Neural cell (in vitro differentiated cells): ENCODE measurements around the gene POLD4. TPM values are rescaled to one million over a fixed set of nuclear protein-coding genes. Genes with fewer than 3 reads are reported as not detected.

Experiments used
- H2AFZ ChIP-seq: fragments of 200-600, 300-800 bp; sonication (generic), shearing (Covaris generic); 2 replicates; pipeline ENCODE4 v1.6.0; 2014; ENCODE audit warnings: low read depth, mild to moderate bottlenecking, antibody characterized with exemption, low read length, moderate library complexity
- H3F3A ChIP-seq: fragments of 200-600 bp; shearing (Covaris generic); 2 replicates; pipeline ENCODE4 v1.6.1; 2016; ENCODE audit warnings: mild to moderate bottlenecking, moderate library complexity, mixed read lengths, antibody characterized with exemption, low read length; ENCODE audit not compliant: insufficient read depth, poor library complexity, severe bottlenecking
- H3K27ac ChIP-seq: fragments of 200-600, 300-800 bp; sonication (generic), shearing (Covaris generic); 2 replicates; pipeline ENCODE4 v1.5.1; 2014; ENCODE audit warnings: mild to moderate bottlenecking, low read length, moderate library complexity
- H3K27me3 ChIP-seq: fragments of 300-800, 200-600 bp; sonication (generic), shearing (Covaris generic); 2 replicates; pipeline ENCODE4 v1.6.0; 2014; ENCODE audit warnings: mild to moderate bottlenecking, low read depth, low read length, moderate library complexity; ENCODE audit not compliant: insufficient read depth
- H3K36me3 ChIP-seq: fragments of 300-800, 200-600 bp; sonication (generic), shearing (Covaris generic); 2 replicates; pipeline ENCODE4 v1.5.1; 2014; ENCODE audit warnings: mild to moderate bottlenecking, antibody characterized with exemption, low read length, moderate library complexity; ENCODE audit not compliant: insufficient read depth
- H3K4me2 ChIP-seq: fragments of 300-800, 200-600 bp; sonication (generic), shearing (Covaris generic); 2 replicates; pipeline ENCODE4 v1.6.0; 2014; ENCODE audit warnings: mild to moderate bottlenecking, low read length
- H3K4me3 ChIP-seq: fragments of 300-800, 200-600 bp; sonication (generic), shearing (Covaris generic); 2 replicates; pipeline ENCODE4 v1.5.1; 2014; ENCODE audit warnings: mild to moderate bottlenecking, low read length, moderate library complexity
- H3K79me2 ChIP-seq: fragments of 200-600 bp; shearing (Covaris generic); replicated peaks from 2 replicates; pipeline ENCODE4 v1.6.0; 2014; ENCODE audit warnings: mild to moderate bottlenecking, low read length, moderate library complexity; ENCODE audit not compliant: insufficient read depth
- H3K9ac ChIP-seq: fragments of 300-800, 200-600 bp; sonication (generic), shearing (Covaris generic); 2 replicates; pipeline ENCODE4 v1.6.1; 2016; ENCODE audit warnings: mild to moderate bottlenecking, low read length, mixed read lengths
- H3K9me2 ChIP-seq: fragments of 200-600 bp; shearing (Covaris generic); 2 replicates; pipeline ENCODE4 v1.6.1; 2016; ENCODE audit warnings: mild to moderate bottlenecking, low read length, mixed read lengths; ENCODE audit not compliant: insufficient read depth
- H3K9me3 ChIP-seq: fragments of 200-600, 300-800 bp; sonication (generic), shearing (Covaris generic); 2 replicates; pipeline ENCODE4 v1.6.1; 2016; ENCODE audit warnings: mild to moderate bottlenecking, mixed run types, low read length, moderate library complexity, mixed read lengths
- H4K20me1 ChIP-seq: fragments of 200-600 bp; shearing (Covaris generic); 2 replicates; pipeline ENCODE4 v1.6.1; 2016; ENCODE audit warnings: mild to moderate bottlenecking, mixed run types; ENCODE audit not compliant: insufficient read depth
- EP300 ChIP-seq: fragments of 450-650 bp; conservative IDR thresholded peaks from 2 replicates; pipeline ENCODE4 v1.6.1; 2014; ENCODE audit warnings: antibody characterized with exemption, mild to moderate bottlenecking, moderate library complexity; ENCODE audit not compliant: poor library complexity, severe bottlenecking
- EZH2 ChIP-seq: fragments of 200-600, 300-800 bp; shearing (Covaris generic), sonication (generic); IDR thresholded peaks from 2 replicates; pipeline ENCODE4 v1.6.1; 2014; ENCODE audit warnings: antibody characterized with exemption, low read length, borderline replicate concordance, mild to moderate bottlenecking; ENCODE audit not compliant: insufficient read depth, poor library complexity, severe bottlenecking
- MXI1 ChIP-seq: fragments of 450-650 bp; conservative IDR thresholded peaks from 2 replicates; pipeline ENCODE4 v1.6.1; 2014; ENCODE audit warnings: antibody characterized with exemption, mild to moderate bottlenecking; ENCODE audit not compliant: poor library complexity, severe bottlenecking
- POLR2AphosphoS5 ChIP-seq: IDR thresholded peaks from 2 replicates; pipeline ENCODE4 v1.6.1; 2012
- RAD21 ChIP-seq: fragments of 450-650 bp; conservative IDR thresholded peaks from 2 replicates; pipeline ENCODE4 v1.6.1; 2014; ENCODE audit warnings: antibody characterized with exemption, mild to moderate bottlenecking, moderate library complexity
- SMC3 ChIP-seq: fragments of 450-650 bp; conservative IDR thresholded peaks from 2 replicates; pipeline ENCODE4 v1.6.1; 2014; ENCODE audit warnings: antibody characterized with exemption, mild to moderate bottlenecking, moderate library complexity; ENCODE audit not compliant: poor library complexity
- TAF1 ChIP-seq: IDR thresholded peaks from 2 replicates; pipeline ENCODE4 v1.6.1; 2012; ENCODE audit warnings: low read depth
- polyA plus RNA-seq: library from polyadenylated mRNA; depleted of rRNA; stranded (reverse); fragments of >200 nt; gene quantifications from 2 replicates; pipeline ENCODE4 v1.2.3, GENCODE V29; 2014
- TF ChIP-seq, protein P1 (sequence below): IDR thresholded peaks from 2 replicates; pipeline ENCODE4 v1.6.1; 2012; ENCODE audit warnings: borderline replicate concordance
- TF ChIP-seq, protein P2 (sequence below): fragments of 450-650 bp; IDR thresholded peaks from 2 replicates; pipeline ENCODE4 v1.5.1; 2014; ENCODE audit warnings: antibody characterized with exemption, mild to moderate bottlenecking, moderate library complexity; ENCODE audit not compliant: poor library complexity, severe bottlenecking

Gene POLD4
- polyA plus RNA-seq, 1 donor from 2014 or later = 6.8 TPM

DNA sequence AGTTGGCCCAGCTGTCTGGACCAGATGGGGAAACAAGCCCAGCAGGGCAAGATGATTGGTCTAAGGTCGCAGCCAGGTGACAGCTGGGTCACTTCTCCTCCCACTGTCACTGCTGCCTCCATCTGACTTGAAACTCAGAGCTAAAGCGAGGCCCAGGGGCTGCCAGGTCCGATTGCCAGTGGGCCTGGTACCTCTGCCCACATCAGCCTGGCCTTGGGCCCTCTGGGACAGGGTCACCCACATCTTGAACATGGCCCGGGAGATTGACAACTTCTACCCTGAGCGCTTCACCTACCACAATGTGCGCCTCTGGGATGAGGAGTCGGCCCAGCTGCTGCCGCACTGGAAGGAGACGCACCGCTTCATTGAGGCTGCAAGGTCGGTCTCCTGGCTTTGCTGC, 44.2 kb downstream of the POLD4 start:
- Histone ChIP-seq H4K20me1 (no peaks in the 10 kb centered on the region), H3K9me2 (no peaks in the 10 kb centered on the region), H3K36me3 (no peaks in the 10 kb centered on the region), H3K79me2 (no peaks in the 10 kb centered on the region), H3K9me3 (no peaks in the 10 kb centered on the region), H3K27me3 (peaks cover 1% of the 10 kb centered on the region), H3K27ac (no peak overlapping the region), H3K4me2 (no peak overlapping the region), H2AFZ (no peak overlapping the region), H3K4me3 (no peak overlapping the region), H3F3A (no peaks in the 10 kb centered on the region), H3K9ac (no peak overlapping the region)
- TF ChIP-seq SMC3 (no peak), EZH2 (no peak), MXI1 (no peak)

DNA sequence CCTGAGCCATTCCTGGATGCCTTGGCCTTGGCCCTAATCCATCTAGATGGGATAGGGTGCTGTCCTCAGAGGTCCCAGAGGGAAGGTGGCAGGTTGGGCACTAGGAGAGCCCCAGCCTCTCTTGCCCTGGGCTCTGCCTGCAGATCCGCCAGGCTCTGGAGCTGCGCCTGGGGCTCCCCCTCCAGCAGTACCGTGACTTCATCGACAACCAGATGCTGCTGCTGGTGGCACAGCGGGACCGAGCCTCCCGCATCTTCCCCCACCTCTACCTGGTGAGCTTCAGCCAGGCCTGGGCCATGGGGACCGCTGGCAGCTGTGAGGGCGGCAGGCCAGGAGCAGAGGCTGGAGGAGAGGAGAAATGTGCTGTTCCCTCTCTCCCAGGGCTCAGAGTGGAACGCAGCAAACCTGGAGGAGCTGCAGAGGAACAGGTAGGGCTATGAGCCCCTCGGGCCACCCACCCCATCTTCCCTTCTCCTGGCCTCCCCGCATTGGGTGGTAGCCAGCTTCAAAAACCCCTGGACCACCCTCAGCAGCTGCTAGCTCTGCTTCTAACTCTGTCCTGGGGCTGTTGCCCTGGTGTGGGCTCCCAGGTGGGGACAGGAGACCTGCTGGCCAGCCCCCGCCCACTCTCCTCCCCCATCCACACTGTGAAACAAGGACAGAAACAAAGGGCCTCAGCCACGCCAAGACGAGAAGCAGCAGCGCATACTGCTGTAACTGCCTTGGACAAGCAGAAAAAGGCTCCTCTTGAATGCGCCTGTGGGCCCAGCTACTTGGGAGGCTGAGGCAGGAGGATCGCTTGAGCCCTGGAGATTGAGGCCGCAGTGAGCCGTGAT, 45.1 kb downstream of the POLD4 start:
- no peak overlapping the region for H3K27ac ChIP-seq
- H3K4me2 ChIP-seq = no peak overlapping the region
- H3K4me3 ChIP-seq = no peak overlapping the region
- H3K9ac ChIP-seq = no peak overlapping the region
- H3K27me3 ChIP-seq = peaks cover 9% of the 10 kb centered on the region
- no peaks in the 10 kb centered on the region for H3F3A ChIP-seq
- H3K9me3 ChIP-seq = no peaks in the 10 kb centered on the region
- TF ChIP-seq POLR2AphosphoS5 (no peak), RAD21 (no peak), EP300 (no peak), MXI1 (no peak), TAF1 (no peak), EZH2 (no peak), SMC3 (no peak)
- TF ChIP-seq, protein P1, sequence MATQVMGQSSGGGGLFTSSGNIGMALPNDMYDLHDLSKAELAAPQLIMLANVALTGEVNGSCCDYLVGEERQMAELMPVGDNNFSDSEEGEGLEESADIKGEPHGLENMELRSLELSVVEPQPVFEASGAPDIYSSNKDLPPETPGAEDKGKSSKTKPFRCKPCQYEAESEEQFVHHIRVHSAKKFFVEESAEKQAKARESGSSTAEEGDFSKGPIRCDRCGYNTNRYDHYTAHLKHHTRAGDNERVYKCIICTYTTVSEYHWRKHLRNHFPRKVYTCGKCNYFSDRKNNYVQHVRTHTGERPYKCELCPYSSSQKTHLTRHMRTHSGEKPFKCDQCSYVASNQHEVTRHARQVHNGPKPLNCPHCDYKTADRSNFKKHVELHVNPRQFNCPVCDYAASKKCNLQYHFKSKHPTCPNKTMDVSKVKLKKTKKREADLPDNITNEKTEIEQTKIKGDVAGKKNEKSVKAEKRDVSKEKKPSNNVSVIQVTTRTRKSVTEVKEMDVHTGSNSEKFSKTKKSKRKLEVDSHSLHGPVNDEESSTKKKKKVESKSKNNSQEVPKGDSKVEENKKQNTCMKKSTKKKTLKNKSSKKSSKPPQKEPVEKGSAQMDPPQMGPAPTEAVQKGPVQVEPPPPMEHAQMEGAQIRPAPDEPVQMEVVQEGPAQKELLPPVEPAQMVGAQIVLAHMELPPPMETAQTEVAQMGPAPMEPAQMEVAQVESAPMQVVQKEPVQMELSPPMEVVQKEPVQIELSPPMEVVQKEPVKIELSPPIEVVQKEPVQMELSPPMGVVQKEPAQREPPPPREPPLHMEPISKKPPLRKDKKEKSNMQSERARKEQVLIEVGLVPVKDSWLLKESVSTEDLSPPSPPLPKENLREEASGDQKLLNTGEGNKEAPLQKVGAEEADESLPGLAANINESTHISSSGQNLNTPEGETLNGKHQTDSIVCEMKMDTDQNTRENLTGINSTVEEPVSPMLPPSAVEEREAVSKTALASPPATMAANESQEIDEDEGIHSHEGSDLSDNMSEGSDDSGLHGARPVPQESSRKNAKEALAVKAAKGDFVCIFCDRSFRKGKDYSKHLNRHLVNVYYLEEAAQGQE = no peak
- TF ChIP-seq, protein P2, sequence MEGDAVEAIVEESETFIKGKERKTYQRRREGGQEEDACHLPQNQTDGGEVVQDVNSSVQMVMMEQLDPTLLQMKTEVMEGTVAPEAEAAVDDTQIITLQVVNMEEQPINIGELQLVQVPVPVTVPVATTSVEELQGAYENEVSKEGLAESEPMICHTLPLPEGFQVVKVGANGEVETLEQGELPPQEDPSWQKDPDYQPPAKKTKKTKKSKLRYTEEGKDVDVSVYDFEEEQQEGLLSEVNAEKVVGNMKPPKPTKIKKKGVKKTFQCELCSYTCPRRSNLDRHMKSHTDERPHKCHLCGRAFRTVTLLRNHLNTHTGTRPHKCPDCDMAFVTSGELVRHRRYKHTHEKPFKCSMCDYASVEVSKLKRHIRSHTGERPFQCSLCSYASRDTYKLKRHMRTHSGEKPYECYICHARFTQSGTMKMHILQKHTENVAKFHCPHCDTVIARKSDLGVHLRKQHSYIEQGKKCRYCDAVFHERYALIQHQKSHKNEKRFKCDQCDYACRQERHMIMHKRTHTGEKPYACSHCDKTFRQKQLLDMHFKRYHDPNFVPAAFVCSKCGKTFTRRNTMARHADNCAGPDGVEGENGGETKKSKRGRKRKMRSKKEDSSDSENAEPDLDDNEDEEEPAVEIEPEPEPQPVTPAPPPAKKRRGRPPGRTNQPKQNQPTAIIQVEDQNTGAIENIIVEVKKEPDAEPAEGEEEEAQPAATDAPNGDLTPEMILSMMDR = no peak
- no peaks in the 10 kb centered on the region for H3K79me2 ChIP-seq
- H3K36me3 ChIP-seq = no peaks in the 10 kb centered on the region
- no peaks in the 10 kb centered on the region for H3K9me2 ChIP-seq
- no peak overlapping the region for H2AFZ ChIP-seq
- no peaks in the 10 kb centered on the region for H4K20me1 ChIP-seq
